HCT116 (cell line): ENCODE data around the gene RCAN2. TPM values are rescaled to one million over a fixed set of nuclear protein-coding genes. Genes with fewer than 3 reads are reported as not detected.
"Not testable (repeated sequence)": the region's sequence is repeated elsewhere in the genome, so short reads cannot be mapped to it uniquely, and the experiment has no call there.

Experiments used
- ATAC-seq: fragments of 200-7000 bp; cut with Tn5 transposase; 2 replicates; pipeline ENCODE4 v1.9.1; 2020; ENCODE audit warnings: mild to moderate bottlenecking, moderate library complexity
- BruUV-seq: library from RNA; stranded (reverse); fragments of 400-500 nt; replicated peaks from 2 replicates; lab custom pipeline; 2021; lab: Mats Ljungman, UMichigan
- CTCF ChIA-PET: fragments of 300-600 bp; sonication (Branson Sonifier 250); formaldehyde crosslinking; loops from one replicate; lab custom pipeline; 2021; ENCODE audit warnings: antibody characterized with exemption; lab: Charles Lee
- POLR2A ChIA-PET: fragments of 300-600, 350-600 bp; sonication (Branson Sonifier 250); formaldehyde crosslinking; loops from one replicate; lab custom pipeline; 2021; ENCODE audit warnings: antibody characterized with exemption; lab: Charles Lee
- RAD21 ChIA-PET, 2 experiments: fragments of 300-600 bp; sonication (Branson Sonifier 250); formaldehyde crosslinking; loops; one replicate each; lab custom pipeline; 2023; ENCODE audit warnings: low total read pairs in 2 of 2; ENCODE audit not compliant: uncharacterized antibody in 2 of 2, unreplicated experiment in 2 of 2, low non-redundant PET in 1 of 2; lab: Charles Lee
- DNase-seq: peaks from one replicate; pipeline ENCODE4 v3.0.0-alpha.2; 2010; ENCODE audit warnings: low read depth, low spot score
- H2AFZ ChIP-seq: fragments of 200-600 bp; shearing (Covaris generic), sonication (generic); 2 replicates; pipeline ENCODE4 v1.6.1; 2017; ENCODE audit warnings: low read depth, mixed run types, mixed read lengths, antibody characterized with exemption, low read length; ENCODE audit not compliant: poor library complexity, severe bottlenecking
- H3K27ac ChIP-seq: 2 replicates; pipeline ENCODE4 v1.5.1; 2012; ENCODE audit warnings: low read depth, low read length
- H3K27me3 ChIP-seq: fragments of 200-600 bp; sonication (generic); 2 replicates; pipeline ENCODE4 v1.6.1; 2016; ENCODE audit warnings: mixed run types, low read length, mixed read lengths; ENCODE audit not compliant: insufficient read depth
- H3K36me3 ChIP-seq, 2 experiments: fragments of 200-500 bp in 1 of 2; fragments of 200-600 bp in 1 of 2; sonication (Bioruptor generic) in 1 of 2; sonication (generic) in 1 of 2; 2 replicates each; pipeline versions ENCODE4 v1.5.1 to v1.6.1; 2014 to 2016; ENCODE audit warnings: low read length in 2 of 2, inconsistent platforms in 1 of 2, mixed read lengths in 1 of 2, mixed run types in 1 of 2; ENCODE audit not compliant: insufficient read depth in 2 of 2, control insufficient read depth in 1 of 2
- H3K4me1 ChIP-seq, 2 experiments: fragments of 200-600 bp in 1 of 2; sonication (generic) in 1 of 2; 2 replicates each; pipeline versions ENCODE4 v1.5.1 to v1.6.1; 2012 to 2017; ENCODE audit warnings: low read length in 2 of 2, inconsistent platforms in 1 of 2, mild to moderate bottlenecking in 1 of 2, mixed read lengths in 1 of 2, mixed run types in 1 of 2, moderate library complexity in 1 of 2; ENCODE audit not compliant: insufficient read depth in 2 of 2, control insufficient read depth in 1 of 2
- H3K4me2 ChIP-seq: fragments of 200-600 bp; sonication (generic); 2 replicates; pipeline ENCODE4 v1.6.1; 2017; ENCODE audit warnings: mixed run types, low read length, mixed read lengths
- H3K4me3 ChIP-seq, 2 experiments: fragments of 200-600 bp in 1 of 2; sonication (generic) in 1 of 2; replicated peaks in 1 of 2; 2 replicates each; pipeline ENCODE4 v1.5.1; 2011 to 2016; ENCODE audit warnings: low read length in 2 of 2, control low read depth in 1 of 2, low read depth in 1 of 2, mild to moderate bottlenecking in 1 of 2, mixed read lengths in 1 of 2, mixed run types in 1 of 2
- H3K79me2 ChIP-seq: fragments of 200-600 bp; sonication (generic); 2 replicates; pipeline ENCODE4 v1.6.1; 2017; ENCODE audit warnings: mild to moderate bottlenecking, mixed run types, low read length, moderate library complexity, mixed read lengths; ENCODE audit not compliant: insufficient read depth
- H3K9ac ChIP-seq: fragments of 200-600 bp; sonication (generic); 2 replicates; pipeline ENCODE4 v1.6.1; 2016; ENCODE audit warnings: low read length, mixed read lengths
- H3K9me2 ChIP-seq: fragments of 200-600 bp; sonication (generic), shearing (Covaris generic); 2 replicates; pipeline ENCODE4 v1.6.1; 2017; ENCODE audit warnings: mixed run types, mild to moderate bottlenecking, moderate library complexity; ENCODE audit not compliant: insufficient read depth
- H3K9me3 ChIP-seq, 2 experiments: fragments of 200-500 bp in 1 of 2; fragments of 200-600 bp in 1 of 2; sonication (Bioruptor generic) in 1 of 2; sonication (generic) in 1 of 2; 2 replicates each; pipeline ENCODE4 v1.6.1; 2014 to 2017; ENCODE audit warnings: low read length in 2 of 2, mixed read lengths in 2 of 2, inconsistent platforms in 1 of 2, low read depth in 1 of 2, mild to moderate bottlenecking in 1 of 2, mixed run types in 1 of 2, moderate library complexity in 1 of 2; ENCODE audit not compliant: control insufficient read depth in 1 of 2, insufficient read depth in 1 of 2
- H4K20me1 ChIP-seq: fragments of 200-600 bp; sonication (generic), shearing (Covaris generic); 2 replicates; pipeline ENCODE4 v1.6.1; 2017; ENCODE audit warnings: mixed run types, mild to moderate bottlenecking, moderate library complexity; ENCODE audit not compliant: insufficient read depth
- CBX3 ChIP-seq: IDR thresholded peaks from 2 replicates; pipeline ENCODE4 v1.6.1; 2012; ENCODE audit warnings: low read depth
- CTCF ChIP-seq, 3 experiments: fragments of 200-600 bp in 1 of 3; sonication (generic) in 1 of 3; IDR thresholded peaks in 2 of 3; conservative IDR thresholded peaks in 1 of 3; 2 replicates each; pipeline ENCODE4 v1.5.1; 2012 to 2017; ENCODE audit warnings: low read depth in 2 of 3, low read length in 2 of 3, antibody characterized with exemption in 1 of 3, borderline replicate concordance in 1 of 3, control low read depth in 1 of 3, mild to moderate bottlenecking in 1 of 3, mixed read lengths in 1 of 3, mixed run types in 1 of 3, moderate library complexity in 1 of 3; ENCODE audit not compliant: insufficient read depth in 1 of 3
- EGR1 ChIP-seq: IDR thresholded peaks from 2 replicates; pipeline ENCODE4 v1.6.1; 2012; ENCODE audit warnings: low read depth
- ELF1 ChIP-seq: IDR thresholded peaks from 2 replicates; pipeline ENCODE4 v1.6.1; 2012; ENCODE audit warnings: low read depth, borderline replicate concordance
- EZH2phosphoT487 ChIP-seq: fragments of 200-600 bp; IDR thresholded peaks from 2 replicates; pipeline ENCODE4 v1.6.1; 2018; ENCODE audit warnings: antibody characterized with exemption, borderline replicate concordance
- JUND ChIP-seq: IDR thresholded peaks from 2 replicates; pipeline ENCODE4 v1.6.1; 2012
- POLR2A ChIP-seq: IDR thresholded peaks from 2 replicates; pipeline ENCODE4 v1.7.0; 2011; ENCODE audit warnings: borderline replicate concordance; ENCODE audit not compliant: insufficient read depth, insufficient read length; ENCODE audit errors: extremely low read depth
- POLR2AphosphoS5 ChIP-seq: IDR thresholded peaks from 2 replicates; pipeline ENCODE4 v1.6.1; 2011; ENCODE audit warnings: mild to moderate bottlenecking, low read depth, low read length, moderate library complexity
- RAD21 ChIP-seq: IDR thresholded peaks from 2 replicates; pipeline ENCODE4 v1.6.1; 2012; ENCODE audit warnings: low read depth, mild to moderate bottlenecking
- REST ChIP-seq: IDR thresholded peaks from 2 replicates; pipeline ENCODE4 v1.6.1; 2012; ENCODE audit warnings: low read depth
- SIN3A ChIP-seq: IDR thresholded peaks from 2 replicates; pipeline ENCODE4 v1.6.1; 2012; ENCODE audit warnings: low read depth
- SP1 ChIP-seq: IDR thresholded peaks from 2 replicates; pipeline ENCODE4 v1.6.1; 2012; ENCODE audit warnings: low read depth
- TCF7L2 ChIP-seq: IDR thresholded peaks from 2 replicates; pipeline ENCODE4 v1.7.0; 2011; ENCODE audit warnings: borderline replicate concordance, inconsistent platforms; ENCODE audit not compliant: insufficient read depth, insufficient read length; ENCODE audit errors: extremely low read depth
- YY1 ChIP-seq: IDR thresholded peaks from 2 replicates; pipeline ENCODE4 v1.6.1; 2011; ENCODE audit warnings: low read length, low read depth, moderate library complexity, mild to moderate bottlenecking; ENCODE audit not compliant: insufficient replicate concordance; ENCODE audit errors: extremely low read depth
- ZFX ChIP-seq: fragments of 450-650 bp; IDR thresholded peaks from 2 replicates; pipeline ENCODE4 v1.6.1; 2017
- intact Hi-C: fragments of 100-400 bp; cut with micrococcal nuclease; formaldehyde crosslinking; loops from 2 replicates; pipeline ENCODE4 v1.10.0; 2022
- total RNA-seq: library from RNA; stranded (reverse); gene quantifications from one replicate; pipeline ENCODE4 v1.2.1, GENCODE V29; 2021; ENCODE audit not compliant: unreplicated experiment
- TF ChIP-seq, protein P1 (sequence below): IDR thresholded peaks from 2 replicates; pipeline ENCODE4 v1.6.1; 2012

The RCAN2 gene
- total RNA-seq, 1 experiment from 2014 or later: 0.57 TPM

DNA sequence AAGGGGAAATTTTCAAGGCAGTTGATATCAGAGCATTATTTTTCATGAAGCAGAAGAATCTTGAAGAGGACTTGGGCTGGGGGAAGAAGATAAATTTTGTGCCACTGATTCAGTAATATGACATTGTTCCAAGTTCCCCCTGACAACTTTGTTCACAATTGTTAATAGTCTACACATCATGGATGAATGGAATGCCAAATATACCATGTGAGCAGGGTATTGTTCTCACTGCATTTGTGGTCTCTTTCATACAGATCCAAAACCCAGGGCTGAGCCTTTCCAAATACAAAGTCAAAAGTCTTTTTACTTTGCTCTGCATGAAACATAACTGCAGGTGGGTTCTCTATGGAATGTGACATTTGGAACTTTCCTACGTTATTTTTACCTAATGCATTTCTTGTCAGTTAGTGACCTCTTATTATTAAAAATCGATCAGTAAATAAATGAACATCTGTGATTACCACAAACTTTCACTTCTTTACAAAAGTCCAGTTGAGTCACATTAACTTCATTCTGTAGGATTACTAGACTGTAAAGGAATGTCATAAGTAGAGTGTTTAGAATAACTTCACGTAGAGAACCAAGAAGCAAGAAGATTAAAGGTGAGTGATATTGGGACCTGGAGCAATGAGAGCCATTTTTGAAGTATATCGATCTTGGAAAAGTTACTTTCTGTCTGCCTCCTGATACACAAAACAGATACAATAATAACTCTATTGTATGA, 100.9 kb downstream of the RCAN2 start:
- H4K20me1 ChIP-seq: no peaks in the 10 kb centered on the region
- no peaks in the 10 kb centered on the region for H3K27me3 ChIP-seq
- BruUV-seq: no TSS peak
- intact Hi-C loops: no loop called here
- ATAC-seq: no peak
- RAD21 ChIA-PET: no interaction called here
- CTCF ChIA-PET: interaction anchor here (0.6 kb wide), 1 partner anchor 165 kb away, joined by 4 read pairs; no protein-coding TSS in a partner anchor
- H3K9ac ChIP-seq: no peak overlapping the region
- H3K4me1 ChIP-seq: no peaks in the 10 kb centered on the region
- no peak for DNase-seq
- no peaks in the 10 kb centered on the region for H3K9me3 ChIP-seq
- no peak overlapping the region for H2AFZ ChIP-seq
- H3K4me3 ChIP-seq: no peak overlapping the region
- TF ChIP-seq ZFX (no peak), POLR2A (no peak), ELF1 (no peak), YY1 (no peak), SIN3A (no peak), JUND (no peak), POLR2AphosphoS5 (no peak), CTCF (IDR thresholded peaks at IDR 0.05 in 2 of 3, conservative IDR thresholded peaks at IDR 0.05 in 1 of 3; ENCODE audit: borderline replicate concordance in 1 of 3, insufficient read depth in 1 of 3, low read depth in 2 of 3, low read length in 2 of 3) (no peak), REST (no peak), EGR1 (no peak), EZH2phosphoT487 (no peak), RAD21 (no peak), CBX3 (no peak), TCF7L2 (no peak), SP1 (no peak)
- TF ChIP-seq, protein P1, sequence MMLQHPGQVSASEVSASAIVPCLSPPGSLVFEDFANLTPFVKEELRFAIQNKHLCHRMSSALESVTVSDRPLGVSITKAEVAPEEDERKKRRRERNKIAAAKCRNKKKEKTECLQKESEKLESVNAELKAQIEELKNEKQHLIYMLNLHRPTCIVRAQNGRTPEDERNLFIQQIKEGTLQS: no peak
- POLR2A ChIA-PET: no interaction called here
- no peak overlapping the region for H3K27ac ChIP-seq
- H3K9me2 ChIP-seq: no peaks in the 10 kb centered on the region
- H3K4me2 ChIP-seq: no peak overlapping the region
- no peaks in the 10 kb centered on the region for H3K79me2 ChIP-seq
- H3K36me3 ChIP-seq: no peaks in the 10 kb centered on the region

GRCh38 chr6:46387728-46388127, 103.5 kb downstream of the RCAN2 start:
- not testable (repeated sequence) for H3K9ac ChIP-seq

More at GRCh38 chr6:46387728-46388127, 103.5 kb downstream of the RCAN2 start:
- H2AFZ ChIP-seq, ATAC-seq, H3K36me3 ChIP-seq, H3K27ac ChIP-seq, H4K20me1 ChIP-seq, BruUV-seq, H3K4me2 ChIP-seq, POLR2A ChIA-PET, H3K27me3 ChIP-seq, H3K9me3 ChIP-seq, H3K4me1 ChIP-seq, intact Hi-C loops, H3K79me2 ChIP-seq, CTCF ChIA-PET, H3K4me3 ChIP-seq, DNase-seq, RAD21 ChIA-PET, H3K9me2 ChIP-seq: not testable (repeated sequence)
